GM12878 (cell line): Measurements from ENCODE around the gene DNMT3B. TPM values are rescaled to one million over a fixed set of nuclear protein-coding genes. Genes with fewer than 3 reads are reported as not detected.
A peak's percentile ranks its signal among the peaks of the same experiment; 100 is the strongest.

Source experiments
- ATAC-seq: fragments of 200-7000 bp; cut with Tn5 transposase; 3 replicates; pipeline ENCODE4 v1.9.1; 2020; ENCODE audit warnings: mild to moderate bottlenecking, moderate library complexity
- BruUV-seq: library from RNA; stranded (reverse); fragments of 400-500 nt; replicated peaks from 2 replicates; lab custom pipeline; 2021; lab: Mats Ljungman, UMichigan
- CTCF ChIA-PET: fragments of 300-600 bp; sonication (Branson Sonifier 250); formaldehyde crosslinking; extraction: SDS; loops from one replicate; lab custom pipeline; 2021; ENCODE audit warnings: inconsistent platforms; lab: Yijun Ruan, JAX
- POLR2A ChIA-PET: fragments of 350-600 bp; formaldehyde crosslinking; extraction: SDS; loops from one replicate; lab custom pipeline; 2021; ENCODE audit warnings: inconsistent platforms; lab: Charles Lee
- RAD21 ChIA-PET: fragments of 300-600 bp; sonication (Branson Sonifier 250); formaldehyde crosslinking; loops from one replicate; lab custom pipeline; 2023; ENCODE audit warnings: antibody characterized with exemption; ENCODE audit not compliant: unreplicated experiment; lab: Charles Lee
- SMC1A ChIA-PET: fragments of 300-600 bp; sonication (Branson Sonifier 250); formaldehyde crosslinking; loops from one replicate; lab custom pipeline; 2023; ENCODE audit not compliant: unreplicated experiment, uncharacterized antibody; lab: Charles Lee
- DNase-seq: peaks from one replicate; pipeline ENCODE4 v3.0.0-alpha.2; 2011; ENCODE audit warnings: low read depth, low spot score
- FAIRE-seq: peaks from 3 replicates; lab custom pipeline; 2011; peaks lifted over from hg19 to GRCh38; lab: Jason Lieb, UNC
- H2AFZ ChIP-seq: 2 replicates; pipeline ENCODE4 v1.6.0; 2011; ENCODE audit warnings: low read depth, low read length, control low read depth; ENCODE audit not compliant: control insufficient read depth
- H3K27ac ChIP-seq: 2 replicates; pipeline ENCODE4 v1.5.1; 2011; ENCODE audit warnings: control low read depth; ENCODE audit not compliant: control insufficient read depth, insufficient read depth
- H3K27me3 ChIP-seq, 2 experiments: replicated peaks in 1 of 2; 2 replicates each; pipeline versions ENCODE4 v1.6.0 to v1.6.1; 2011; ENCODE audit warnings: low read length in 1 of 2; ENCODE audit not compliant: control insufficient read depth in 2 of 2, insufficient read depth in 2 of 2
- H3K36me3 ChIP-seq, 2 experiments: 2 replicates each; pipeline ENCODE4 v1.5.1; 2011; ENCODE audit warnings: low read length in 1 of 2; ENCODE audit not compliant: control insufficient read depth in 2 of 2, insufficient read depth in 2 of 2
- H3K4me1 ChIP-seq: 2 replicates; pipeline ENCODE4 v1.6.1; 2011; ENCODE audit warnings: mild to moderate bottlenecking, low read length, moderate library complexity, mixed read lengths; ENCODE audit not compliant: control insufficient read depth, insufficient read depth
- H3K4me2 ChIP-seq: 2 replicates; pipeline ENCODE4 v1.6.0; 2011; ENCODE audit warnings: control low read depth; ENCODE audit not compliant: control insufficient read depth, insufficient read depth
- H3K4me3 ChIP-seq: fragments of 200-600 bp; sonication (generic); 2 replicates; pipeline ENCODE4 v1.5.1; 2016
- H3K79me2 ChIP-seq: 2 replicates; pipeline ENCODE4 v1.6.0; 2011; ENCODE audit warnings: low read length; ENCODE audit not compliant: control insufficient read depth, insufficient read depth
- H3K9ac ChIP-seq: 2 replicates; pipeline ENCODE4 v1.8.0; 2011; ENCODE audit warnings: low read length, control low read depth, mixed read lengths; ENCODE audit not compliant: control insufficient read depth, insufficient read depth
- H3K9me3 ChIP-seq: replicated peaks from 3 replicates; pipeline ENCODE4 v1.5.1; 2011; ENCODE audit warnings: mild to moderate bottlenecking, low read length; ENCODE audit not compliant: control insufficient read depth, insufficient read depth
- H4K20me1 ChIP-seq: 2 replicates; pipeline ENCODE4 v1.6.0; 2011; ENCODE audit not compliant: control insufficient read depth, insufficient read depth
- CBFB ChIP-seq: IDR thresholded peaks from 2 replicates; pipeline ENCODE4 v1.6.1; 2016; ENCODE audit warnings: antibody characterized with exemption, low read depth
- CUX1 ChIP-seq: IDR thresholded peaks from 2 replicates; pipeline ENCODE4 v1.6.1; 2012; ENCODE audit warnings: improper control_type of control experiment, low read depth, low read length; ENCODE audit not compliant: insufficient replicate concordance
- IKZF2 ChIP-seq, 2 experiments: fragments of 450-650 bp; IDR thresholded peaks; 2 replicates each; pipeline ENCODE4 v1.6.1; 2017; ENCODE audit warnings: mild to moderate bottlenecking in 2 of 2, moderate library complexity in 2 of 2
- JUNB ChIP-seq: IDR thresholded peaks from 2 replicates; pipeline ENCODE4 v1.6.1; 2016; ENCODE audit warnings: antibody characterized with exemption, mild to moderate bottlenecking
- MEF2A ChIP-seq: IDR thresholded peaks from 2 replicates; pipeline ENCODE4 v1.6.1; 2011; ENCODE audit warnings: low read depth, mild to moderate bottlenecking, low read length, moderate library complexity; ENCODE audit not compliant: insufficient read depth
- RAD51 ChIP-seq: fragments of 450-650 bp; IDR thresholded peaks from 2 replicates; pipeline ENCODE4 v1.6.1; 2016; ENCODE audit warnings: moderate library complexity, mild to moderate bottlenecking, inconsistent platforms
- RBBP5 ChIP-seq: fragments of 200-600 bp; sonication (generic); conservative IDR thresholded peaks from 2 replicates; pipeline ENCODE4 v1.6.1; 2016
- SMAD5 ChIP-seq: IDR thresholded peaks from 2 replicates; pipeline ENCODE4 v1.6.1; 2016; ENCODE audit warnings: antibody characterized with exemption, low read depth
- SUPT20H ChIP-seq: IDR thresholded peaks from 2 replicates; pipeline ENCODE4 v1.6.1; 2011; ENCODE audit warnings: low read depth, mild to moderate bottlenecking, low read length, moderate library complexity, borderline replicate concordance; ENCODE audit not compliant: control insufficient read depth
- TARDBP ChIP-seq: IDR thresholded peaks from 2 replicates; pipeline ENCODE4 v1.6.1; 2016; ENCODE audit warnings: borderline replicate concordance
- WGBS: methylation state at CpG from one replicate; pipeline ENCODE4 v1.1.6; 2016; ENCODE audit warnings: low lambda C conversion rate; ENCODE audit not compliant: insufficient replicate concordance, insufficient coverage; ENCODE audit errors: missing lambda C conversion rate; 5-methylcytosine and 5-hydroxymethylcytosine counted together
- in situ Hi-C: fragments of 300-500 bp; cut with MboI; formaldehyde crosslinking; loops from 9 replicates; pipeline ENCODE4 v1.14.3; 2018; ENCODE audit warnings: mixed read lengths
- intact Hi-C: fragments of 100-400 bp; cut with micrococcal nuclease; formaldehyde crosslinking; loops from one replicate; pipeline ENCODE4 v1.14.2; 2022; ENCODE audit not compliant: unreplicated experiment
- polyA plus RNA-seq, 11 experiments: library from polyadenylated mRNA; depleted of rRNA in 4 of 11; unstranded in 6 of 11; stranded (reverse) in 5 of 11; fragments of >200 nt; fragmentation: Nextera tagmentation in 4 of 11; fragmentation: Illumina TruSeq in 1 of 11; extraction: Ambion mirVana in 4 of 11; extraction: Trizol in 1 of 11; gene quantifications; 1 replicate in 1 of 11; 2 replicates in 10 of 11; pipeline versions ENCODE4 v1.2.1 to v1.2.3, GENCODE V29; 2011 to 2016; ENCODE audit warnings: inconsistent platforms in 2 of 11, missing spikeins in 2 of 11, low read depth in 1 of 11
- total RNA-seq, 4 experiments: library from RNA; depleted of rRNA in 3 of 4; stranded (reverse); fragments of >200 nt in 3 of 4; fragmentation: Illumina TruSeq in 1 of 4; extraction: Trizol in 1 of 4; gene quantifications; 2 replicates each; pipeline versions ENCODE4 v1.2.1 to v1.2.3, GENCODE V29; 2013 to 2021

Gene DNMT3B
- total and polyA plus RNA-seq, 10 of the 15 experiments (the other 5 are each of a cell fraction or from before 2014, with no cell fraction given): 0.23 to 1.9 (median 1.1) TPM

- ChIA-PET POLR2A (no interaction called here), CTCF (interaction anchor here (1.9 to 2.1 kb wide), 3 partner anchors 19 to 33 kb away, joined by 4 to 9 read pairs (median 6); no protein-coding TSS in a partner anchor), SMC1A (interaction anchor here (0.8 kb wide), 1 partner anchor 31 kb away, joined by 3 read pairs; no protein-coding TSS in a partner anchor), RAD21 (interaction anchor here (1.0 kb wide), 1 partner anchor 149 kb away, joined by 3 read pairs; no protein-coding TSS in a partner anchor)
- Histone ChIP-seq H4K20me1 (peaks cover 10% of the 10 kb centered on the region), H2AFZ (no peak overlapping the region), H3K9me3 (no peaks in the 10 kb centered on the region), H3K4me2 (peak overlapping the region; percentile 43), H3K36me3 (peaks cover 0 to 14% of the 10 kb centered on the region in 2 experiments; a peak in 3 of 4 replicates), H3K4me1 (peaks cover 6% of the 10 kb centered on the region), H3K27ac (no peak overlapping the region), H3K27me3 (no peaks in the 10 kb centered on the region), H3K9ac (no peak overlapping the region), H3K79me2 (peaks cover 63% of the 10 kb centered on the region), H3K4me3 (0 out of 2 replicates have a peak overlapping the region, but pooled peaks have one; percentile 32)
- no peak for ATAC-seq
- intact Hi-C loops (no loop called here), in situ Hi-C loops (no loop called here)
- no TSS peak for BruUV-seq
- FAIRE-seq: no peak
- DNase-seq: no peak
- 97% methylated on average over 3 of the region's 3 CpGs for WGBS
- TF ChIP-seq RBBP5: no peak
- no peak for TF ChIP-seq SMAD5
- TF ChIP-seq SUPT20H: no peak
- TF ChIP-seq MEF2A: no peak
- no peak for TF ChIP-seq TARDBP
- TF ChIP-seq CUX1: no peak
- no peak for TF ChIP-seq CBFB
- TF ChIP-seq RAD51: no peak
- no peak for TF ChIP-seq JUNB
- no peak for TF ChIP-seq IKZF2 (IDR thresholded peaks at IDR 0.05)
Measured at GRCh38 chr20:32823078-32823477, 60.9 kb downstream of the DNMT3B start.
